Kidney (tissue), 14 donors: ENCODE data around the gene RENBP. TPM values are rescaled to one million over a fixed set of nuclear protein-coding genes. Genes with fewer than 3 reads are reported as not detected.

Source experiments
- DNase-seq, 5 donors: peaks; one replicate each; pipeline ENCODE4 v3.0.0-alpha.2; 2013 to 2020
- FAIRE-seq: peaks from 2 replicates; lab custom pipeline; 2012; peaks lifted over from hg19 to GRCh38; lab: Jason Lieb, UNC
- H3K27ac ChIP-seq, 2 donors: one replicate each; pipeline ENCODE4 v1.7.0; 2013; ENCODE audit warnings: low read depth in 2 of 2, low read length in 2 of 2, inconsistent platforms in 1 of 2
- H3K27me3 ChIP-seq: one replicate; pipeline ENCODE4 v1.7.1; 2013; ENCODE audit warnings: low read length, inconsistent platforms; ENCODE audit not compliant: control insufficient read depth, insufficient read depth
- H3K36me3 ChIP-seq, 3 donors: one replicate each; pipeline versions ENCODE4 v1.7.0 to v1.7.1; 2013; ENCODE audit warnings: low read length in 3 of 3, control low read depth in 1 of 3, inconsistent platforms in 1 of 3; ENCODE audit not compliant: insufficient read depth in 3 of 3, control insufficient read depth in 2 of 3
- H3K4me1 ChIP-seq, 3 donors: one replicate each; pipeline versions ENCODE4 v1.7.0 to v1.7.1; 2013; ENCODE audit warnings: low read length in 3 of 3, inconsistent platforms in 1 of 3, low read depth in 1 of 3; ENCODE audit not compliant: control insufficient read depth in 2 of 3, insufficient read depth in 2 of 3
- H3K4me3 ChIP-seq, 3 donors: one replicate each; pipeline versions ENCODE4 v1.7.0 to v1.8.1; 2013; ENCODE audit warnings: low read length in 3 of 3, control low read depth in 1 of 3, inconsistent platforms in 1 of 3
- H3K9ac ChIP-seq, 3 donors: one replicate each; pipeline versions ENCODE4 v1.7.0 to v1.7.1; 2013; ENCODE audit warnings: low read length in 3 of 3, control low read depth in 1 of 3, inconsistent platforms in 1 of 3
- H3K9me3 ChIP-seq, 3 donors: one replicate each; pipeline versions ENCODE4 v1.7.0 to v1.7.1; 2013; ENCODE audit warnings: low read length in 3 of 3, control low read depth in 1 of 3, inconsistent platforms in 1 of 3; ENCODE audit not compliant: control insufficient read depth in 2 of 3, insufficient read depth in 1 of 3
- CTCF ChIP-seq: IDR thresholded peaks from 3 replicates; pipeline ENCODE4 v1.5.1; 2012; ENCODE audit warnings: mild to moderate bottlenecking, moderate library complexity, borderline replicate concordance; ENCODE audit not compliant: insufficient read depth; ENCODE audit errors: extremely low read depth
- intact Hi-C: fragments of 100-400 bp; cut with DNase I; formaldehyde crosslinking; loops from one replicate; pipeline ENCODE4 v1.11.1; 2022
- polyA plus RNA-seq: library from polyadenylated mRNA; stranded (reverse); fragments of 350-450 nt; fragmentation: Illumina TruSeq; extraction: RNeasy Lipid Tissue Mini Kit (QIAGEN cat#74804); gene quantifications from one replicate; pipeline ENCODE4 v1.2.3, GENCODE V29; 2014; ENCODE audit warnings: low read depth, low replicate concordance; ENCODE audit not compliant: insufficient read depth
- total RNA-seq: library from RNA; stranded (reverse); fragmentation: NEBNext Ultra II Directional; extraction: Animal tissue kit (Norgen Biotek cat#: 25700); gene quantifications from one replicate; pipeline ENCODE4 v1.2.1, GENCODE V29; 2021
- donor health status: control.
- donor health status: control.
- donor health status: control.
- donor health status: control.
- donor health status: control.
- donor health status: DM: yes; HTN: yes; CAD: no.
- donor health status: Normal renal cell carcinoma (clear cell type).

Gene RENBP
- total and polyA plus RNA-seq, 2 donors from 2014 or later = 22.9 to 78.2 TPM

- intact Hi-C loops = no loop called here
- no peak overlapping the region for H3K9ac ChIP-seq
- H3K36me3 ChIP-seq = no peaks in the 10 kb centered on the region
- DNase-seq (peak in 1 of 5 donors; percentile 72), FAIRE-seq (no peak)
- peaks cover 0 to 7% (median 0%) of the 10 kb centered on the region in 3 donors for H3K4me1 ChIP-seq
- no peaks in the 10 kb centered on the region for H3K9me3 ChIP-seq
- no peak overlapping the region for H3K4me3 ChIP-seq
- no peak overlapping the region for H3K27ac ChIP-seq
- no peaks in the 10 kb centered on the region for H3K27me3 ChIP-seq
- TF ChIP-seq CTCF = no peak
Observed at GRCh38 chrX:153906126-153906917, 38.1 kb downstream of the RENBP start.

- no peaks in the 10 kb centered on the region for H3K27me3 ChIP-seq
- no peak for TF ChIP-seq CTCF
- no peaks in the 10 kb centered on the region for H3K36me3 ChIP-seq
- DNase-seq = peak in 1 of 5 donors; percentile 72
- FAIRE-seq = no peak
- no peak overlapping the region for H3K9ac ChIP-seq
- H3K4me3 ChIP-seq = no peak overlapping the region
- intact Hi-C loops = no loop called here
- peaks cover 0 to 8% (median 0%) of the 10 kb centered on the region in 3 donors for H3K4me1 ChIP-seq
- H3K9me3 ChIP-seq = no peaks in the 10 kb centered on the region
- H3K27ac ChIP-seq = no peak overlapping the region
Observed at GRCh38 chrX:153905481-153906095, 38.9 kb downstream of the RENBP start.

- Histone ChIP-seq H3K4me3 (no peak within 1 kb of the TSS), H3K27ac (peak within 1 kb of the TSS in 1 of 2 donors; percentile 60), H3K9me3 (no peaks in the 10 kb centered on the region), H3K36me3 (no peaks in the 10 kb centered on the region), H3K4me1 (peaks cover 0 to 8% (median 0%) of the 10 kb centered on the region in 3 donors), H3K27me3 (no peaks in the 10 kb centered on the region), H3K9ac (no peak within 1 kb of the TSS)
- DNase-seq (peak in 2 of 5 donors; percentile 48 to 66), FAIRE-seq (no peak)
- no peak for TF ChIP-seq CTCF
- intact Hi-C loops = no loop called here
Observed at GRCh38 chrX:153903991-153904957, 40.2 kb downstream of the RENBP start, which contains the start of gene AVPR2. Gene AVPR2 (plus strand): TSS chrX:153904673. CDS start chrX:153905146, 473 bp downstream.
